NK-92 treated with Interleukin-12 subunit alpha and Interleukin-12 subunit beta, amount 100 ng/mL, for 24 hours (cell line): ENCODE results near the gene LRRC28.

Experiments used
- DNase-seq: peaks from one replicate; lab custom pipeline; 2025; lab: John Stamatoyannopoulos, UW

Gene LRRC28

GRCh38 chr15:99249270-99249841 is 1.9 kb upstream of the LRRC28 start, which contains the start of gene TTC23:
Gene TTC23 (minus strand): TSS chr15:99249581. CDS start chr15:99228712, 20,869 bp downstream.
- DNase-seq, result no peak

GRCh38 chr15:99250001-99250400 is 1.3 kb upstream of the LRRC28 start:
- no peak for DNase-seq

GRCh38 chr15:99250494-99250856 is 806 bp upstream of the LRRC28 start:
- DNase-seq, result no peak

- DNase-seq, result no peak
Observed at GRCh38 chr15:99252326-99252725, 1.0 kb downstream of the LRRC28 start.

- DNase-seq, result no peak
Observed at GRCh38 chr15:99253381-99254090, 2.3 kb downstream of the LRRC28 start.

- no peak for DNase-seq
Observed at GRCh38 chr15:99257107-99257750, 5.9 kb downstream of the LRRC28 start.

GRCh38 chr15:99264125-99264524 is 12.8 kb downstream of the LRRC28 start:
- DNase-seq, result no peak

GRCh38 chr15:99265541-99266070 is 14.3 kb downstream of the LRRC28 start:
- no peak for DNase-seq

GRCh38 chr15:99267957-99268356 is 16.7 kb downstream of the LRRC28 start:
- no peak for DNase-seq

- no peak for DNase-seq
Observed at GRCh38 chr15:99268431-99268830, 17.1 kb downstream of the LRRC28 start.

- no peak for DNase-seq
Observed at GRCh38 chr15:99273801-99274200, 22.5 kb downstream of the LRRC28 start.

GRCh38 chr15:99275061-99275460 is 23.8 kb downstream of the LRRC28 start:
- DNase-seq, result no peak

- DNase-seq, result no peak
Observed at GRCh38 chr15:99275525-99276128, 24.3 kb downstream of the LRRC28 start.

- DNase-seq, result no peak
Observed at GRCh38 chr15:99279290-99279689, 28.0 kb downstream of the LRRC28 start.

GRCh38 chr15:99279827-99280226 is 28.5 kb downstream of the LRRC28 start:
- no peak for DNase-seq

GRCh38 chr15:99282121-99282520 is 30.8 kb downstream of the LRRC28 start:
- DNase-seq, result no peak

- no peak for DNase-seq
Observed at GRCh38 chr15:99282586-99282985, 31.3 kb downstream of the LRRC28 start.

GRCh38 chr15:99283717-99284116 is 32.4 kb downstream of the LRRC28 start:
- DNase-seq, result no peak

GRCh38 chr15:99291643-99292042 is 40.4 kb downstream of the LRRC28 start:
- no peak for DNase-seq

GRCh38 chr15:99295840-99296239 is 44.6 kb downstream of the LRRC28 start:
- DNase-seq, result no peak

- no peak for DNase-seq
Observed at GRCh38 chr15:99296386-99296785, 45.1 kb downstream of the LRRC28 start.

- no peak for DNase-seq
Observed at GRCh38 chr15:99303907-99304306, 52.6 kb downstream of the LRRC28 start.
